Mammary epithelial cell (primary cell): Measurements from ENCODE around the gene TRIM33.

ENCODE experiments used
- EZH2 ChIP-seq: IDR thresholded peaks from 2 replicates; pipeline ENCODE4 v1.6.1; 2012; ENCODE audit warnings: low read length, inconsistent platforms, borderline replicate concordance
- TF ChIP-seq, protein P1 (sequence below), 2 donors: IDR thresholded peaks in 1 of 2; conservative IDR thresholded peaks in 1 of 2; 2 replicates each; pipeline ENCODE4 v1.5.1; 2011 to 2012; ENCODE audit warnings: inconsistent platforms in 2 of 2, low read length in 2 of 2, mild to moderate bottlenecking in 2 of 2, control low read depth in 1 of 2, low read depth in 1 of 2; ENCODE audit not compliant: insufficient read depth in 1 of 2; ENCODE audit errors: extremely low read depth in 1 of 2

DNA sequence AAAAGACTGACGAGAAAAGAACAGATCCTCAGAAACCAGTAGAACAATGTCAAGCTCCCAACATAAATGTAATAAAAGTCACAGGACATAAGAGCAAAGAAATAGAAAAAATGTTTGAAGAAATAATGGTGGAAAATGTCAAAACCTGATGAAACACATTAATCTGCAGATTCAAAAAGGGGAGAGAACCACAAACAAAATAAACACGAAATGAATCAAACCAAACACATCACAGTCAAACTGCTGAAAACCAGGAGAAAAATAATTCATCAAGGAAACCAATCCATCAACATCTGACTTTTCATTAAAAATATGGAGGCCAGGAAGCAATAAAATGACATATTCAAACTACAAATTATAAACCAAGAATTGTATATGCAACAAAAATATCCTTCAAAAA, 31.9 kb downstream of the TRIM33 start:
- TF ChIP-seq, protein P1, sequence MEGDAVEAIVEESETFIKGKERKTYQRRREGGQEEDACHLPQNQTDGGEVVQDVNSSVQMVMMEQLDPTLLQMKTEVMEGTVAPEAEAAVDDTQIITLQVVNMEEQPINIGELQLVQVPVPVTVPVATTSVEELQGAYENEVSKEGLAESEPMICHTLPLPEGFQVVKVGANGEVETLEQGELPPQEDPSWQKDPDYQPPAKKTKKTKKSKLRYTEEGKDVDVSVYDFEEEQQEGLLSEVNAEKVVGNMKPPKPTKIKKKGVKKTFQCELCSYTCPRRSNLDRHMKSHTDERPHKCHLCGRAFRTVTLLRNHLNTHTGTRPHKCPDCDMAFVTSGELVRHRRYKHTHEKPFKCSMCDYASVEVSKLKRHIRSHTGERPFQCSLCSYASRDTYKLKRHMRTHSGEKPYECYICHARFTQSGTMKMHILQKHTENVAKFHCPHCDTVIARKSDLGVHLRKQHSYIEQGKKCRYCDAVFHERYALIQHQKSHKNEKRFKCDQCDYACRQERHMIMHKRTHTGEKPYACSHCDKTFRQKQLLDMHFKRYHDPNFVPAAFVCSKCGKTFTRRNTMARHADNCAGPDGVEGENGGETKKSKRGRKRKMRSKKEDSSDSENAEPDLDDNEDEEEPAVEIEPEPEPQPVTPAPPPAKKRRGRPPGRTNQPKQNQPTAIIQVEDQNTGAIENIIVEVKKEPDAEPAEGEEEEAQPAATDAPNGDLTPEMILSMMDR (conservative IDR thresholded peaks at IDR 0.05 in 1 of 2, IDR thresholded peaks at IDR 0.05 in 1 of 2; ENCODE audit: extremely low read depth in 1 of 2, insufficient read depth in 1 of 2, low read depth in 1 of 2, low read length in 2 of 2): no peak
- TF ChIP-seq EZH2: no peak
